IMR-90 (cell line): ENCODE results near the gene FARP1. TPM values are rescaled to one million over a fixed set of nuclear protein-coding genes. Genes with fewer than 3 reads are reported as not detected.

Experiments used
- ATAC-seq: fragments of 200-7000 bp; cut with Tn5 transposase; 2 replicates; pipeline ENCODE4 v1.9.1; 2020; ENCODE audit warnings: low read depth, mild to moderate bottlenecking, moderate library complexity
- BruUV-seq: library from RNA; stranded (reverse); fragments of 400-500 nt; replicated peaks from 2 replicates; lab custom pipeline; 2021; lab: Mats Ljungman, UMichigan
- CTCF ChIA-PET: fragments of 300-600 bp; formaldehyde crosslinking; extraction: SDS; loops from one replicate; lab custom pipeline; 2021; ENCODE audit warnings: antibody characterized with exemption; lab: Yijun Ruan, JAX
- POLR2A ChIA-PET: fragments of 300-600 bp; sonication (Branson Sonifier 250); formaldehyde crosslinking; loops from one replicate; lab custom pipeline; 2022; ENCODE audit warnings: antibody characterized with exemption; ENCODE audit not compliant: unreplicated experiment; lab: Charles Lee
- DNase-seq: peaks from one replicate; pipeline ENCODE4 v3.0.0; 2013
- H2AFZ ChIP-seq: replicated peaks from 2 replicates; pipeline ENCODE3; 2013; ENCODE audit warnings: low read length, mild to moderate bottlenecking; ENCODE audit not compliant: poor library complexity
- H2AK5ac ChIP-seq: 2 replicates; pipeline ENCODE4 v1.6.1; 2013; ENCODE audit warnings: low read depth, low read length, inconsistent platforms
- H2AK9ac ChIP-seq: replicated peaks from 2 replicates; pipeline ENCODE3; 2013; ENCODE audit warnings: mild to moderate bottlenecking, low read depth, low read length, moderate library complexity; ENCODE audit not compliant: poor library complexity
- H2BK120ac ChIP-seq: 2 replicates; pipeline ENCODE4 v1.6.1; 2013; ENCODE audit warnings: low read depth, low read length, inconsistent platforms
- H2BK15ac ChIP-seq: 3 replicates; pipeline ENCODE4 v1.6.1; 2013; ENCODE audit warnings: low read depth, low read length, inconsistent platforms
- H2BK20ac ChIP-seq: 2 replicates; pipeline ENCODE4 v1.6.1; 2013; ENCODE audit warnings: low read depth, mild to moderate bottlenecking, inconsistent platforms, low read length, moderate library complexity
- H2BK5ac ChIP-seq: 2 replicates; pipeline ENCODE4 v1.6.1; 2013; ENCODE audit warnings: mild to moderate bottlenecking, low read depth, low read length, inconsistent platforms; ENCODE audit not compliant: poor library complexity, severe bottlenecking
- H3K14ac ChIP-seq: replicated peaks from 2 replicates; pipeline ENCODE4 v1.6.1; 2013; ENCODE audit warnings: low read depth, low read length, inconsistent platforms
- H3K18ac ChIP-seq: 2 replicates; pipeline ENCODE4 v1.6.1; 2013; ENCODE audit warnings: low read depth, low read length, control low read depth
- H3K23ac ChIP-seq: 2 replicates; pipeline ENCODE4 v1.6.1; 2013; ENCODE audit warnings: low read depth, low read length, inconsistent platforms
- H3K27ac ChIP-seq: 2 replicates; pipeline ENCODE4 v1.5.1; 2013; ENCODE audit warnings: mild to moderate bottlenecking, control low read depth, low read length; ENCODE audit not compliant: insufficient read depth
- H3K27me3 ChIP-seq: 2 replicates; pipeline ENCODE4 v1.6.1; 2013; ENCODE audit warnings: low read length; ENCODE audit not compliant: control insufficient read depth, insufficient read depth
- H3K36me3 ChIP-seq: 2 replicates; pipeline ENCODE4 v1.6.1; 2013; ENCODE audit warnings: low read length, mixed read lengths; ENCODE audit not compliant: control insufficient read depth, insufficient read depth
- H3K4ac ChIP-seq: 2 replicates; pipeline ENCODE4 v1.6.1; 2013; ENCODE audit warnings: low read depth, low read length, inconsistent platforms
- H3K4me1 ChIP-seq: 2 replicates; pipeline ENCODE4 v1.6.1; 2013; ENCODE audit warnings: low read length, mixed read lengths; ENCODE audit not compliant: control insufficient read depth, insufficient read depth
- H3K4me2 ChIP-seq: 2 replicates; pipeline ENCODE4 v1.6.1; 2013; ENCODE audit warnings: low read depth, mild to moderate bottlenecking, control low read depth, low read length, moderate library complexity
- H3K4me3 ChIP-seq: 2 replicates; pipeline ENCODE4 v1.5.1; 2013; ENCODE audit warnings: low read depth, mild to moderate bottlenecking, control low read depth, low read length, moderate library complexity; ENCODE audit not compliant: insufficient read depth
- H3K56ac ChIP-seq: 2 replicates; pipeline ENCODE4 v1.6.1; 2013; ENCODE audit warnings: low read length, inconsistent platforms; ENCODE audit not compliant: insufficient read depth; ENCODE audit errors: extremely low read depth
- H3K79me1 ChIP-seq, 2 experiments: 2 replicates each; pipeline ENCODE4 v1.6.1; 2013; ENCODE audit warnings: low read length in 2 of 2, inconsistent platforms in 1 of 2, low read depth in 1 of 2
- H3K9ac ChIP-seq: 2 replicates; pipeline ENCODE4 v1.6.1; 2013; ENCODE audit warnings: low read depth, low read length, control low read depth
- H3K9me1 ChIP-seq: 2 replicates; pipeline ENCODE4 v1.6.1; 2013; ENCODE audit warnings: low read length, inconsistent platforms; ENCODE audit not compliant: insufficient read depth
- H3K9me3 ChIP-seq: 2 replicates; pipeline ENCODE4 v1.6.1; 2013; ENCODE audit warnings: low read length; ENCODE audit not compliant: control insufficient read depth, insufficient read depth
- H4K20me1 ChIP-seq: 2 replicates; pipeline ENCODE4 v1.6.1; 2013; ENCODE audit warnings: low read length, inconsistent platforms; ENCODE audit not compliant: insufficient read depth
- H4K5ac ChIP-seq: 2 replicates; pipeline ENCODE4 v1.6.1; 2013; ENCODE audit warnings: mild to moderate bottlenecking, low read depth, low read length, control low read depth
- H4K8ac ChIP-seq, 2 experiments: 2 replicates each; pipeline ENCODE4 v1.6.1; 2013; ENCODE audit warnings: low read depth in 2 of 2, low read length in 2 of 2, control low read depth in 1 of 2, inconsistent platforms in 1 of 2
- H4K91ac ChIP-seq: 2 replicates; pipeline ENCODE4 v1.6.1; 2013; ENCODE audit warnings: low read depth, low read length, inconsistent platforms; ENCODE audit not compliant: insufficient read depth
- BHLHE40 ChIP-seq: fragments of 150-350 bp; IDR thresholded peaks from 2 replicates; pipeline ENCODE4 v1.6.1; 2016; ENCODE audit warnings: mild to moderate bottlenecking, low read depth, low read length
- CEBPB ChIP-seq: IDR thresholded peaks from 2 replicates; pipeline ENCODE4 v1.6.1; 2012; ENCODE audit warnings: low read depth, low read length, improper control_type of control experiment
- CHD1 ChIP-seq: IDR thresholded peaks from 2 replicates; pipeline ENCODE4 v1.6.1; 2012; ENCODE audit warnings: low read depth, low read length, improper control_type of control experiment
- ELK1 ChIP-seq: fragments of 150-350 bp; IDR thresholded peaks from 2 replicates; pipeline ENCODE4 v1.6.1; 2016; ENCODE audit warnings: low read depth, mild to moderate bottlenecking, low read length, moderate library complexity, borderline replicate concordance
- FOS ChIP-seq: fragments of 150-350 bp; IDR thresholded peaks from 2 replicates; pipeline ENCODE4 v1.6.1; 2016; ENCODE audit warnings: low read depth, low read length
- MAFK ChIP-seq: IDR thresholded peaks from 2 replicates; pipeline ENCODE4 v1.6.1; 2012; ENCODE audit warnings: low read depth, low read length, improper control_type of control experiment
- MAZ ChIP-seq: IDR thresholded peaks from 2 replicates; pipeline ENCODE4 v1.6.1; 2012; ENCODE audit warnings: low read depth, mild to moderate bottlenecking, low read length, improper control_type of control experiment, moderate library complexity, borderline replicate concordance
- MXI1 ChIP-seq: IDR thresholded peaks from 2 replicates; pipeline ENCODE4 v1.6.1; 2012; ENCODE audit warnings: low read depth, mild to moderate bottlenecking, low read length, moderate library complexity, borderline replicate concordance
- NFE2L2 ChIP-seq: fragments of 150-350 bp; IDR thresholded peaks from 2 replicates; pipeline ENCODE4 v1.6.1; 2016; ENCODE audit warnings: low read depth, mild to moderate bottlenecking, low read length
- POLR2A ChIP-seq: IDR thresholded peaks from 2 replicates; pipeline ENCODE4 v1.6.1; 2012; ENCODE audit warnings: mild to moderate bottlenecking, low read depth, low read length
- RAD21 ChIP-seq: IDR thresholded peaks from 2 replicates; pipeline ENCODE4 v1.6.1; 2012; ENCODE audit warnings: low read length, improper control_type of control experiment
- RCOR1 ChIP-seq: IDR thresholded peaks from 2 replicates; pipeline ENCODE4 v1.6.1; 2012; ENCODE audit warnings: mild to moderate bottlenecking, low read length, improper control_type of control experiment; ENCODE audit not compliant: insufficient replicate concordance
- SMC3 ChIP-seq: fragments of 150-350 bp; IDR thresholded peaks from 2 replicates; pipeline ENCODE4 v1.6.1; 2016; ENCODE audit warnings: low read depth, mild to moderate bottlenecking, antibody characterized with exemption, low read length, moderate library complexity
- USF2 ChIP-seq: fragments of 150-350 bp; IDR thresholded peaks from 2 replicates; pipeline ENCODE4 v1.6.1; 2017; ENCODE audit warnings: mild to moderate bottlenecking, antibody characterized with exemption, low read length, low read depth
- WGBS, 2 experiments: methylation state at CpG; one replicate each; pipeline versions ENCODE4 v1.1.5 to v1.1.7; 2013; ENCODE audit warnings: missing lambda C conversion rate in 2 of 2; ENCODE audit not compliant: insufficient read length in 1 of 2; ENCODE audit errors: extremely low coverage in 2 of 2; 5-methylcytosine and 5-hydroxymethylcytosine counted together
- dilution Hi-C: fragments of 300-500 bp; cut with HindIII; formaldehyde crosslinking; loops from one replicate; pipeline ENCODE4 v1.14.3; 2018; ENCODE audit warnings: low sequenced_read_pairs; ENCODE audit not compliant: unreplicated experiment
- in situ Hi-C: fragments of 300-500 bp; cut with MboI; formaldehyde crosslinking; loops from 3 replicates; pipeline ENCODE4 v1.14.3; 2019; ENCODE audit warnings: low sequenced_read_pairs, inconsistent platforms, mixed read lengths
- intact Hi-C: fragments of 100-400 bp; cut with micrococcal nuclease; formaldehyde crosslinking; loops from 2 replicates; pipeline ENCODE4 v1.10.0; 2022
- polyA plus RNA-seq, 3 experiments: library from polyadenylated mRNA; depleted of rRNA; stranded (reverse); fragments of >200 nt; gene quantifications; 2 replicates each; pipeline ENCODE4 v1.2.3, GENCODE V29; 2012; ENCODE audit warnings: low replicate concordance in 1 of 3
- total RNA-seq: library from RNA; depleted of rRNA; stranded (reverse); fragments of >200 nt; gene quantifications from 2 replicates; pipeline ENCODE4 v1.2.3, GENCODE V29; 2012
- TF ChIP-seq, protein P1 (sequence below): conservative IDR thresholded peaks from 2 replicates; pipeline ENCODE4 v1.5.1; 2012; ENCODE audit warnings: mild to moderate bottlenecking, low read depth, low read length, improper control_type of control experiment

The FARP1 gene
- total and polyA plus RNA-seq, 2 of the 4 experiments (the other 2 are of a cell fraction), result 39.6 to 57.0 TPM

GRCh38 chr13:98429977-98430736, 287.3 kb downstream of the FARP1 start:
- intact Hi-C loops, result no loop called here

More at GRCh38 chr13:98429977-98430736, 287.3 kb downstream of the FARP1 start:
- Histone ChIP-seq H3K9me1 (peaks cover 16% of the 10 kb centered on the region), H3K56ac (no peak overlapping the region), H2AK5ac (no peak overlapping the region), H3K79me1 (peaks cover 0 to 32% of the 10 kb centered on the region in 2 experiments; a peak in 2 of 4 replicates), H3K27ac (no peak overlapping the region), H3K18ac (no peak overlapping the region), H4K20me1 (peaks cover 4% of the 10 kb centered on the region; the same call in 1 of the 2 replicates), H3K14ac (no peak overlapping the region), H3K9ac (no peak overlapping the region), H2BK120ac (no peak overlapping the region), H3K4ac (0 out of 2 replicates have a peak overlapping the region, but pooled peaks have one; percentile 60), H2AK9ac (no peak overlapping the region), H3K4me1 (no peaks in the 10 kb centered on the region), H4K5ac (no peak overlapping the region), H3K9me3 (no peaks in the 10 kb centered on the region), H3K36me3 (peaks cover 75% of the 10 kb centered on the region), H3K4me2 (no peak overlapping the region), H2BK5ac (no peak overlapping the region), H4K8ac (no peak overlapping the region), H3K23ac (no peak overlapping the region), H4K91ac (no peak overlapping the region), H2BK20ac (no peak overlapping the region), H2BK15ac (no peak overlapping the region), H3K4me3 (no peak overlapping the region), H3K27me3 (no peaks in the 10 kb centered on the region), H2AFZ (no peak overlapping the region)
- ATAC-seq (no peak), DNase-seq (no peak)
- CTCF ChIA-PET, result no interaction called here
- TF ChIP-seq, protein P1, sequence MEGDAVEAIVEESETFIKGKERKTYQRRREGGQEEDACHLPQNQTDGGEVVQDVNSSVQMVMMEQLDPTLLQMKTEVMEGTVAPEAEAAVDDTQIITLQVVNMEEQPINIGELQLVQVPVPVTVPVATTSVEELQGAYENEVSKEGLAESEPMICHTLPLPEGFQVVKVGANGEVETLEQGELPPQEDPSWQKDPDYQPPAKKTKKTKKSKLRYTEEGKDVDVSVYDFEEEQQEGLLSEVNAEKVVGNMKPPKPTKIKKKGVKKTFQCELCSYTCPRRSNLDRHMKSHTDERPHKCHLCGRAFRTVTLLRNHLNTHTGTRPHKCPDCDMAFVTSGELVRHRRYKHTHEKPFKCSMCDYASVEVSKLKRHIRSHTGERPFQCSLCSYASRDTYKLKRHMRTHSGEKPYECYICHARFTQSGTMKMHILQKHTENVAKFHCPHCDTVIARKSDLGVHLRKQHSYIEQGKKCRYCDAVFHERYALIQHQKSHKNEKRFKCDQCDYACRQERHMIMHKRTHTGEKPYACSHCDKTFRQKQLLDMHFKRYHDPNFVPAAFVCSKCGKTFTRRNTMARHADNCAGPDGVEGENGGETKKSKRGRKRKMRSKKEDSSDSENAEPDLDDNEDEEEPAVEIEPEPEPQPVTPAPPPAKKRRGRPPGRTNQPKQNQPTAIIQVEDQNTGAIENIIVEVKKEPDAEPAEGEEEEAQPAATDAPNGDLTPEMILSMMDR, result no peak
- TF ChIP-seq CEBPB (no peak), NFE2L2 (no peak), SMC3 (no peak), CHD1 (no peak), POLR2A (no peak), USF2 (no peak), ELK1 (no peak), BHLHE40 (no peak), FOS (no peak), RCOR1 (no peak), MAZ (no peak), RAD21 (no peak), MXI1 (no peak), MAFK (no peak)
- dilution Hi-C loops, result no loop called here
- in situ Hi-C loops, result loop anchor here (25.0 kb wide), 1 partner anchor 607 kb away; no protein-coding TSS in a partner anchor
- no TSS peak for BruUV-seq
- POLR2A ChIA-PET, result no interaction called here
- no CpG with 5 or more reads among the region's 11 CpGs for WGBS, 2 experiments
